WTC11 (cell line): ENCODE results near the gene STXBP3.

Experiments
- FOXP4 ChIP-seq: sonication (generic); formaldehyde crosslinking; IDR thresholded peaks from 2 replicates; pipeline ENCODE4 v1.8.0; 2022; ENCODE audit warnings: mild to moderate bottlenecking, missing genetic modification reagents
- NFE2L1 ChIP-seq: sonication (generic); formaldehyde crosslinking; IDR thresholded peaks from 2 replicates; pipeline ENCODE4 v1.8.1; 2023; ENCODE audit warnings: missing genetic modification reagents
- NFYB ChIP-seq: sonication (generic); formaldehyde crosslinking; conservative IDR thresholded peaks from 2 replicates; pipeline ENCODE4 v1.8.0; 2022; ENCODE audit warnings: low read depth, missing genetic modification reagents
- RELA ChIP-seq: sonication (generic); formaldehyde crosslinking; IDR thresholded peaks from 2 replicates; pipeline ENCODE4 v1.8.1; 2022; ENCODE audit warnings: missing genetic modification reagents, mild to moderate bottlenecking, borderline replicate concordance
- TF ChIP-seq, protein P1 (sequence below): fragments of 200-600 bp; IDR thresholded peaks from 2 replicates; pipeline ENCODE4 v1.8.0; 2022; ENCODE audit warnings: antibody characterized with exemption
- TF ChIP-seq, protein P2 (sequence below): sonication (generic); formaldehyde crosslinking; IDR thresholded peaks from 2 replicates; pipeline ENCODE4 v1.8.1; 2022; ENCODE audit warnings: mild to moderate bottlenecking, moderate library complexity, missing genetic modification reagents

DNA sequence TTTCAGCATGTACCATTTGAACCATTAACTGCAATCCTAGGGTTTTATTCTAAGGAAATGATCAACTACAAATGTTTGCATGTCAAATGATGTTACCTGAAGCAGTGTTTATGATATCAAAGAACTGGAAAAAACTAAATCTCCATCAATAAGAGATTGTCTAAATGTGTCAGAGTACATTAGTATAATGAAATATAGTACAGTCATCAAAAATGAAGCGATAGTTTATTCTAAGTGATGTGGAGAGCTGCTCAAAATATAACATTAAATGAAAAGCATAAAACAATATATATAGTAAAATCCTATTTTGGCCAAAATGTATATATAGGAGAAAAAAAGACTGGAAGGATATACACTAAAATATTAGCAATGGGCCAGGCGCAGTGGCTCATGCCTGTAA, 86.5 kb downstream of the STXBP3 start:
- TF ChIP-seq NFYB = no peak
- no peak for TF ChIP-seq FOXP4 (CRISPR knock-in tag)
- TF ChIP-seq, protein P1, sequence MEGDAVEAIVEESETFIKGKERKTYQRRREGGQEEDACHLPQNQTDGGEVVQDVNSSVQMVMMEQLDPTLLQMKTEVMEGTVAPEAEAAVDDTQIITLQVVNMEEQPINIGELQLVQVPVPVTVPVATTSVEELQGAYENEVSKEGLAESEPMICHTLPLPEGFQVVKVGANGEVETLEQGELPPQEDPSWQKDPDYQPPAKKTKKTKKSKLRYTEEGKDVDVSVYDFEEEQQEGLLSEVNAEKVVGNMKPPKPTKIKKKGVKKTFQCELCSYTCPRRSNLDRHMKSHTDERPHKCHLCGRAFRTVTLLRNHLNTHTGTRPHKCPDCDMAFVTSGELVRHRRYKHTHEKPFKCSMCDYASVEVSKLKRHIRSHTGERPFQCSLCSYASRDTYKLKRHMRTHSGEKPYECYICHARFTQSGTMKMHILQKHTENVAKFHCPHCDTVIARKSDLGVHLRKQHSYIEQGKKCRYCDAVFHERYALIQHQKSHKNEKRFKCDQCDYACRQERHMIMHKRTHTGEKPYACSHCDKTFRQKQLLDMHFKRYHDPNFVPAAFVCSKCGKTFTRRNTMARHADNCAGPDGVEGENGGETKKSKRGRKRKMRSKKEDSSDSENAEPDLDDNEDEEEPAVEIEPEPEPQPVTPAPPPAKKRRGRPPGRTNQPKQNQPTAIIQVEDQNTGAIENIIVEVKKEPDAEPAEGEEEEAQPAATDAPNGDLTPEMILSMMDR = no peak
- TF ChIP-seq NFE2L1 (CRISPR knock-in tag) = no peak
- TF ChIP-seq, protein P2, sequence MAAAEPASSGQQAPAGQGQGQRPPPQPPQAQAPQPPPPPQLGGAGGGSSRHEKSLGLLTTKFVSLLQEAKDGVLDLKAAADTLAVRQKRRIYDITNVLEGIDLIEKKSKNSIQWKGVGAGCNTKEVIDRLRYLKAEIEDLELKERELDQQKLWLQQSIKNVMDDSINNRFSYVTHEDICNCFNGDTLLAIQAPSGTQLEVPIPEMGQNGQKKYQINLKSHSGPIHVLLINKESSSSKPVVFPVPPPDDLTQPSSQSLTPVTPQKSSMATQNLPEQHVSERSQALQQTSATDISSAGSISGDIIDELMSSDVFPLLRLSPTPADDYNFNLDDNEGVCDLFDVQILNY = no peak
- no peak for TF ChIP-seq RELA
